NB4 (cell line): Measurements from ENCODE around the gene ZNF559.
"Not testable (repeated sequence)": the region's sequence is repeated elsewhere in the genome, so short reads cannot be mapped to it uniquely, and the experiment has no call there.

Experiments
- DNase-seq: peaks from one replicate; pipeline ENCODE4 v3.0.0; 2010; ENCODE audit warnings: low read depth
- H3K4me3 ChIP-seq: one replicate; pipeline ENCODE4 v1.5.1; 2011; ENCODE audit warnings: mild to moderate bottlenecking, low read depth, low read length, moderate library complexity
- CTCF ChIP-seq: IDR thresholded peaks from one replicate; pipeline ENCODE4 v1.5.1; 2012; ENCODE audit warnings: low read depth, low read length
- MYC ChIP-seq: IDR thresholded peaks from 2 replicates; pipeline ENCODE4 v1.6.1; 2011; ENCODE audit warnings: low read depth, low read length
- POLR2A ChIP-seq: IDR thresholded peaks from 2 replicates; pipeline ENCODE4 v1.6.1; 2011; ENCODE audit warnings: mild to moderate bottlenecking; ENCODE audit not compliant: insufficient read length; ENCODE audit errors: extremely low read depth
- TF ChIP-seq, protein P1 (sequence below): IDR thresholded peaks from 2 replicates; pipeline ENCODE4 v1.6.1; 2011; ENCODE audit warnings: low read depth, low read length

The ZNF559 gene

DNA sequence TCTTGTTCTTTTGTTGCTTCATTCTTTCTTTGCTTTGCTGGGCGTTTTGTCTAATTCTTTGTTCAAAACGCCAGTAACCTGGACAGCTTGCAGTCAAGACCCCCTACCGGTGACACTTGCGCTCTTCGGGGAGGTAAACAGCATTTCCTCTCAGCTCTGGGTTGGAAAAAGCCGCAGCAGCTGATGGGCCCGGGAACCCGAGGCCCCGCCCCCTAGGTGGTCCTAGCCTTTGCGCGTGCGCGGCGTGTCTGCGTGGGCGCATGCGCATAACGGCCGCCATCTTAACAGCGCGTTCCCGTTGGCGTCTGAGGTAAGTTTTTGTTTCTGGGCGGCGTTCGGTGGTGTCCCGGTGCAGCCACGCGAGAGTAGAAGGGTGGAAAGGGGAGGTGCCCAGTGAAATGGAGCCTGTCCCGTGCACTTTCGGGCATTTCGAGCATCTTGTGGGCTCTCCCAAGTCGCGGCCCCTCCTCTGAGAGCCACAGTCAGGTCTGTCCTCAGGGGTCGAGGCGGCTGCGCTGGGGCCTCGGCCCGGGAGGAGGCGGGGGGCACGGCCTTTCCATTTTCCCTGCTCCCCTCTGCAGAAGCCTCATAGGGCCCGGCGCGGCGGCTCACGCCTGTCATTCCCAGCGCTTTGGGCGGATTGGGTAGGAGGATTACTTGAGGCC is at the start of gene ZNF559:
TSS of gene ZNF559 (plus strand) at position 261 of the 665 bp plus-strand sequence. CDS start 14,371 bp downstream, outside the sequence.
- TF ChIP-seq, protein P1, sequence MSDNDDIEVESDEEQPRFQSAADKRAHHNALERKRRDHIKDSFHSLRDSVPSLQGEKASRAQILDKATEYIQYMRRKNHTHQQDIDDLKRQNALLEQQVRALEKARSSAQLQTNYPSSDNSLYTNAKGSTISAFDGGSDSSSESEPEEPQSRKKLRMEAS: no peak; the same call in 1 of the 2 replicates
- TF ChIP-seq POLR2A: peak; percentile 76
- TF ChIP-seq MYC: peak; percentile 78
- peak; percentile 84 for TF ChIP-seq CTCF
- DNase-seq: peak; percentile 100
- peak within 1 kb of the TSS; percentile 83 for H3K4me3 ChIP-seq

GRCh38 chr19:9283485-9283884 is 40.5 kb upstream of the ZNF559 start:
- not testable (repeated sequence) for H3K4me3 ChIP-seq, DNase-seq

DNA sequence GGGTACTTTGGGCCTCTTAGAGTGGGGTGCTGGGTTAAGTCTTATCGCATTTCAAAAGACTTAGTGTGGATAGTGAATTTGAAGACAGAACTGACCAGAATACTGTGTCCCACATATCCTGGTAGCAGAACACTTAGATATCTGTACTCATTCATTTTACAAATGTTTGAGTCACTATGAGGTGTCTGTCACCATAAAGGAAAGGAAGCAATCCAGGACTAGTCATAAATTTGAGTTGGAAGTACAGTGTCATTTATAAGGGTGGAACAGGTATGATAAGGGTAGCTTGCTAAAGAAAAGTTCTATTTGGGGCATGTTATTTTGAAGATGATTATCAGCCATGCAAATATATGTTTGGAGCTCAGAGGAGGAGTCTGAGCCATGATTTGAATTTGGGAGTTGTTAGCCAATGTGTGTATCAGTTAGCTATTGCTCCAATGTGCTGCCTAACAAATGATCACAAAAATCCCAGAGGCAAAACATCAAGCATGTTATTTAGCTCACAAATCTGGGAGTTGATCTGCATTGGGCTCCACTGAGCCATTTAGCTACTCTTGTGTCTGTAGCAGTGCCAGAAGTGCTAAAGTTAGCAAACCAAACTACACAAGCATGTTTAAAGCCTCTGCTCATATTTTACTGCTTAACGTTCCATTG is 34.6 kb upstream of the ZNF559 start:
- no peak for DNase-seq
- TF ChIP-seq CTCF (no peak), POLR2A (no peak), MYC (no peak)
- TF ChIP-seq, protein P1: no peak
- H3K4me3 ChIP-seq: no peak overlapping the region

DNA sequence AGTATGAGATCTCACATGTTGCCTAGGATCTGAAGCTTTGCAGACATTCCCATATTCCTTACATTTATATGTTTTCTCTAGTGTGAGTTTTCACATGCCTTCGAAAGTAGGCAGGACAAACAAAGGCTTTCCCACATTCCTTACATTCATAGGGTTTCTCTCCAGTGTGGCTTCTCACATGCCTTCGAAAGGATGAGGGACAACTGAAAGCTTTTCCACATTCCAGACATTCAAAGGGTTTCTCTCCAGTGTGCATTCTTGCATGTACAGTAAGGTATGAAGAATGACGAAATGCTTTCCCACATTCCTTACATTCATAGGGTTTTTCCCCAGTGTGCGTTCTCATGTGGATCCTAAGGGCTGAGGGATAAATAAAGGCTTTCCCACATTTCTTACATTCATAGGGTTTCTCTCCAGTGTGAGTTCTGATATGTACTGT is 28.5 kb upstream of the ZNF559 start:
- DNase-seq: no peak
- TF ChIP-seq MYC (no peak), POLR2A (no peak), CTCF (no peak)
- TF ChIP-seq, protein P1: no peak
- no peak overlapping the region for H3K4me3 ChIP-seq

DNA sequence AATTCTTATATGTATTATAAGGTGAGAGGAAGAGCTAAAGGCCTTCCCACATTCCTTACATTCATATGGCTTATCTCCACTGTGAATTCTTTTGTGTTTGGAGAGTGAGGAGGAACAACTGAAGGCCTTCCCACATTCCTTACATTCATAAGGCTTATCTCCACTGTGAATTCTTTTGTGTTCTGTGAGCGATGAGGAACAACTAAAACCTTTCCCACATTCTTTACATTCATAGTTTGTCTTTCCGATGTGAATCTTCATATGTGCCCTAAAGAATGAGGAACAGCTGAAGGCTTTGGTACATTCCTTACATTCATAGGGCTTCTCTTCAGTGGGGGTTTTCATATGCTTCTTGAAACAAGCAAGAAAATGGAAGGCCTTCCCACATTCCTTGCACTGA is 27.6 kb upstream of the ZNF559 start:
- TF ChIP-seq, protein P1: no peak
- TF ChIP-seq MYC: no peak
- no peak for TF ChIP-seq CTCF
- no peak for TF ChIP-seq POLR2A
- no peak for DNase-seq

DNA sequence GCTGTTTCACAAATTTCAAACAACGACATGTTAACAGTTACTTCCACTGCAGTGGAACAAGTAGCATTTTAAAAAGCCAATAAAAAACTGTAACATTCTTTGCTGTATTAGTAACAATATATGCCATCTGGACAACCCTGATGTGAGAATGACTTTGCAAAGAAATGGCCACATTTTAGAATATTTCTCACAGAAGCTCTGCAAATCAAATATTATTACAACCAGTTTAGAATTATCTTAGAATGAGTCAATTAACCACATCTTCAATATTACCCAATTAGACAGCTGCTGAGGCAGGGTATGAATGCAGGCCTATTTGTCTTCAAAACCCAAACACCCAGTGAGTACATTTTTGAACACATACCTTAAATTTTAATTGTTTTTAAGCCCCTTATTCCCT is 17.5 kb upstream of the ZNF559 start:
- DNase-seq: no peak

More for the DNA sequence above, 27.6 kb upstream of the ZNF559 start:
- H3K4me3 ChIP-seq: no peak overlapping the region

More for the DNA sequence above, 17.5 kb upstream of the ZNF559 start:
- H3K4me3 ChIP-seq: no peak overlapping the region
- TF ChIP-seq MYC (no peak), CTCF (no peak), POLR2A (no peak)
- TF ChIP-seq, protein P1: no peak
